ENCODE results near the gene SLCO2B1. TPM values are rescaled to one million over a fixed set of nuclear protein-coding genes. Genes with fewer than 3 reads are reported as not detected.

SLCO2B1 gene
- total and polyA plus RNA-seq, 2 experiments from 2014 or later, result not detected

DNA sequence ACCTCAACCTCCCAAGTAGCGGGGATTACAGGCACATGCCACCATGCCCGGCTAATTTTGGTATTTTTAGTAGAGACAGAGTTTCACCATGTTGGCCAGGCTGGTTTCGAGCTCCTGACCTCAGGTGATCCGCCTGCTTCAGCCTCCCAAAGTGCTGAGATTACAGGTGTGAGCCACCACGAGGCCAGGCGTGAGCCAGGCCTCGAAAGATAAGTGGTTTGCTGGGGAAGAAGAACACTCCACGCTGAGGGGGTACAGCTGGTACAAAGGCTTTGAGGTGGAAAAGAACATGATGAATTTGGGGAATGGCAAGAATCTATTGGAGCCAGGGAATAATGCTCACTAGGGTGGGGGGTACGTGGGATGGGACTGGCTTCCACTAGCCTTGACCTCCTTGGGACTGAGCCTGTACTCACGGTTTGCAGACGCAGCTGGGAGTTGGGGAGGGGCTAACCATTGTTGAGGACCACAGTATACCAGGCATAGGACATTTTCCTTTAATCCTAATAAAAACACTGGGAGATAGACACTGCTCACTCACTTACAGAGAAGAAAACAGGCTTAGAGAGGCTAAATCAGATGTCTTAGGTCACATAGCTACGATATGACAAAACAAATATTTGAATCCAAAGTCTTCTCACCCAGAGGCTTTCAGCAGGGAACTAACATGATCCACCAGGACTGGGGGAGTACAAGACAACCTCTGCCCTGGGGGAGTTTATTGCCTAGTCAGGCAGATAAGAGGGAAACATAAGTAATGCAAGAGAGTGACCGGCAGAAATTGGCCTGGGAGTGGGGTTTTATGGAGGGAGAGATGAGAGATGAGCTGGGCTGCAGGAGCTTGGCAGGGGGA is 4.9 kb downstream of the SLCO2B1 start:
- peaks cover 12% of the 10 kb centered on the region for H3K27me3 Mint-ChIP-seq (ENCODE audit: insufficient read depth, low read depth, poor library complexity)
- H3K79me2 ChIP-seq (replicated peaks; ENCODE audit: insufficient read depth), result no peaks in the 10 kb centered on the region
- ATAC-seq, result no peak

More for the DNA sequence above, 4.9 kb downstream of the SLCO2B1 start:
- Histone ChIP-seq H3K4me2 (no peak overlapping the region), H3K27ac (ENCODE audit: low read depth) (no peak overlapping the region), H3K36me3 (ENCODE audit: insufficient read depth) (no peaks in the 10 kb centered on the region), H3K9me2 (ENCODE audit: insufficient read depth) (0 out of 2 replicates have a peak, but pooled peaks cover 2% of the 10 kb centered on the region), H3F3A (replicated peaks; ENCODE audit: low read depth) (no peaks in the 10 kb centered on the region), H3K27me3 (ENCODE audit: insufficient read depth) (no peaks in the 10 kb centered on the region), H4K20me1 (replicated peaks; ENCODE audit: insufficient read depth) (no peaks in the 10 kb centered on the region), H2AFZ (no peak overlapping the region), H3K4me3 (no peak overlapping the region), H3K4me1 (ENCODE audit: insufficient read depth) (no peaks in the 10 kb centered on the region)
- Mint-ChIP-seq H3K4me3 (no peak overlapping the region), H3K9me3 (peaks cover 3% of the 10 kb centered on the region; the same call in 1 of the 3 replicates), H3K27ac (no peak overlapping the region), H3K36me3 (ENCODE audit: low read depth) (no peaks in the 10 kb centered on the region; the same call in 2 of the 3 replicates), H3K4me1 (no peaks in the 10 kb centered on the region; the same call in 2 of the 3 replicates)
- DNase-seq (ENCODE audit: low spot score), result no peak
- TF ChIP-seq ZNF331 (CRISPR knock-in tag; IDR thresholded peaks at IDR 0.05; ENCODE audit: low read depth) (no peak), NANOG (IDR thresholded peaks at IDR 0.05; ENCODE audit: borderline replicate concordance) (no peak), POLR2AphosphoS5 (IDR thresholded peaks at IDR 0.05; ENCODE audit: low read depth) (no peak), ZNF114 (CRISPR knock-in tag; IDR thresholded peaks at IDR 0.05) (no peak), EZH2phosphoT487 (IDR thresholded peaks at IDR 0.05; ENCODE audit: unreplicated experiment) (no peak), CREB1 (CRISPR knock-in tag; IDR thresholded peaks at IDR 0.05; ENCODE audit: low read depth) (no peak), JUNB (IDR thresholded peaks at IDR 0.05; ENCODE audit: unreplicated experiment) (no peak), EZH2 (IDR thresholded peaks at IDR 0.05; ENCODE audit: low read depth, unreplicated experiment) (no peak), CTCF (conservative IDR thresholded peaks at IDR 0.05; ENCODE audit: low read depth in 2 of 2) (no peak), REST (IDR thresholded peaks at IDR 0.05; ENCODE audit: unreplicated experiment) (no peak), STAT1 (IDR thresholded peaks at IDR 0.05; ENCODE audit: unreplicated experiment) (no peak)
- TF ChIP-seq, protein P1, sequence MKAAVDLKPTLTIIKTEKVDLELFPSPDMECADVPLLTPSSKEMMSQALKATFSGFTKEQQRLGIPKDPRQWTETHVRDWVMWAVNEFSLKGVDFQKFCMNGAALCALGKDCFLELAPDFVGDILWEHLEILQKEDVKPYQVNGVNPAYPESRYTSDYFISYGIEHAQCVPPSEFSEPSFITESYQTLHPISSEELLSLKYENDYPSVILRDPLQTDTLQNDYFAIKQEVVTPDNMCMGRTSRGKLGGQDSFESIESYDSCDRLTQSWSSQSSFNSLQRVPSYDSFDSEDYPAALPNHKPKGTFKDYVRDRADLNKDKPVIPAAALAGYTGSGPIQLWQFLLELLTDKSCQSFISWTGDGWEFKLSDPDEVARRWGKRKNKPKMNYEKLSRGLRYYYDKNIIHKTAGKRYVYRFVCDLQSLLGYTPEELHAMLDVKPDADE (IDR thresholded peaks at IDR 0.05), result no peak
- TF ChIP-seq, protein P2, sequence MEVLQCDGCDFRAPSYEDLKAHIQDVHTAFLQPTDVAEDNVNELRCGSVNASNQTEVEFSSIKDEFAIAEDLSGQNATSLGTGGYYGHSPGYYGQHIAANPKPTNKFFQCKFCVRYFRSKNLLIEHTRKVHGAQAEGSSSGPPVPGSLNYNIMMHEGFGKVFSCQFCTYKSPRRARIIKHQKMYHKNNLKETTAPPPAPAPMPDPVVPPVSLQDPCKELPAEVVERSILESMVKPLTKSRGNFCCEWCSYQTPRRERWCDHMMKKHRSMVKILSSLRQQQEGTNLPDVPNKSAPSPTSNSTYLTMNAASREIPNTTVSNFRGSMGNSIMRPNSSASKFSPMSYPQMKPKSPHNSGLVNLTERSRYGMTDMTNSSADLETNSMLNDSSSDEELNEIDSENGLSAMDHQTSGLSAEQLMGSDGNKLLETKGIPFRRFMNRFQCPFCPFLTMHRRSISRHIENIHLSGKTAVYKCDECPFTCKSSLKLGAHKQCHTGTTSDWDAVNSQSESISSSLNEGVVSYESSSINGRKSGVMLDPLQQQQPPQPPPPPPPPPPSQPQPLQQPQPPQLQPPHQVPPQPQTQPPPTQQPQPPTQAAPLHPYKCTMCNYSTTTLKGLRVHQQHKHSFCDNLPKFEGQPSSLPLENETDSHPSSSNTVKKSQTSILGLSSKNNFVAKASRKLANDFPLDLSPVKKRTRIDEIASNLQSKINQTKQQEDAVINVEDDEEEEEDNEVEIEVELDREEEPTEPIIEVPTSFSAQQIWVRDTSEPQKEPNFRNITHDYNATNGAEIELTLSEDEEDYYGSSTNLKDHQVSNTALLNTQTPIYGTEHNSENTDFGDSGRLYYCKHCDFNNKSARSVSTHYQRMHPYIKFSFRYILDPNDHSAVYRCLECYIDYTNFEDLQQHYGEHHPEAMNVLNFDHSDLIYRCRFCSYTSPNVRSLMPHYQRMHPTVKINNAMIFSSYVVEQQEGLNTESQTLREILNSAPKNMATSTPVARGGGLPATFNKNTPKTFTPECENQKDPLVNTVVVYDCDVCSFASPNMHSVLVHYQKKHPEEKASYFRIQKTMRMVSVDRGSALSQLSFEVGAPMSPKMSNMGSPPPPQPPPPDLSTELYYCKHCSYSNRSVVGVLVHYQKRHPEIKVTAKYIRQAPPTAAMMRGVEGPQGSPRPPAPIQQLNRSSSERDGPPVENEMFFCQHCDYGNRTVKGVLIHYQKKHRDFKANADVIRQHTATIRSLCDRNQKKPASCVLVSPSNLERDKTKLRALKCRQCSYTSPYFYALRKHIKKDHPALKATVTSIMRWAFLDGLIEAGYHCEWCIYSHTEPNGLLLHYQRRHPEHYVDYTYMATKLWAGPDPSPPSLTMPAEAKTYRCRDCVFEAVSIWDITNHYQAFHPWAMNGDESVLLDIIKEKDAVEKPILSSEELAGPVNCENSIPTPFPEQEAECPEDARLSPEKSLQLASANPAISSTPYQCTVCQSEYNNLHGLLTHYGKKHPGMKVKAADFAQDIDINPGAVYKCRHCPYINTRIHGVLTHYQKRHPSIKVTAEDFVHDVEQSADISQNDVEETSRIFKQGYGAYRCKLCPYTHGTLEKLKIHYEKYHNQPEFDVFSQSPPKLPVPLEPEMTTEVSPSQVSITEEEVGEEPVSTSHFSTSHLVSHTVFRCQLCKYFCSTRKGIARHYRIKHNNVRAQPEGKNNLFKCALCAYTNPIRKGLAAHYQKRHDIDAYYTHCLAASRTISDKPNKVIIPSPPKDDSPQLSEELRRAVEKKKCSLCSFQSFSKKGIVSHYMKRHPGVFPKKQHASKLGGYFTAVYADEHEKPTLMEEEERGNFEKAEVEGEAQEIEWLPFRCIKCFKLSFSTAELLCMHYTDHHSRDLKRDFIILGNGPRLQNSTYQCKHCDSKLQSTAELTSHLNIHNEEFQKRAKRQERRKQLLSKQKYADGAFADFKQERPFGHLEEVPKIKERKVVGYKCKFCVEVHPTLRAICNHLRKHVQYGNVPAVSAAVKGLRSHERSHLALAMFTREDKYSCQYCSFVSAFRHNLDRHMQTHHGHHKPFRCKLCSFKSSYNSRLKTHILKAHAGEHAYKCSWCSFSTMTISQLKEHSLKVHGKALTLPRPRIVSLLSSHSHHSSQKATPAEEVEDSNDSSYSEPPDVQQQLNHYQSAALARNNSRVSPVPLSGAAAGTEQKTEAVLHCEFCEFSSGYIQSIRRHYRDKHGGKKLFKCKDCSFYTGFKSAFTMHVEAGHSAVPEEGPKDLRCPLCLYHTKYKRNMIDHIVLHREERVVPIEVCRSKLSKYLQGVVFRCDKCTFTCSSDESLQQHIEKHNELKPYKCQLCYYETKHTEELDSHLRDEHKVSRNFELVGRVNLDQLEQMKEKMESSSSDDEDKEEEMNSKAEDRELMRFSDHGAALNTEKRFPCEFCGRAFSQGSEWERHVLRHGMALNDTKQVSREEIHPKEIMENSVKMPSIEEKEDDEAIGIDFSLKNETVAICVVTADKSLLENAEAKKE (CRISPR knock-in tag; IDR thresholded peaks at IDR 0.05), result no peak
